PC-3 (cell line): ENCODE data around the gene CRTC2. TPM values are rescaled to one million over a fixed set of nuclear protein-coding genes. Genes with fewer than 3 reads are reported as not detected.
"Not testable (repeated sequence)": the region's sequence is repeated elsewhere in the genome, so short reads cannot be mapped to it uniquely, and the experiment has no call there.

Source experiments
- ATAC-seq: fragments of 200-7000 bp; cut with Tn5 transposase; 2 replicates; pipeline ENCODE4 v1.9.1; 2020; ENCODE audit warnings: mild to moderate bottlenecking, moderate library complexity
- BruUV-seq: library from RNA; stranded (reverse); fragments of 400-500 nt; replicated peaks from 2 replicates; lab custom pipeline; 2021; lab: Mats Ljungman, UMichigan
- CTCF ChIA-PET: fragments of 300-600 bp; sonication (Branson Sonifier 250); formaldehyde crosslinking; loops from one replicate; lab custom pipeline; 2022; ENCODE audit warnings: antibody characterized with exemption; lab: Charles Lee
- POLR2A ChIA-PET: fragments of 300-600 bp; sonication (Branson Sonifier 250); formaldehyde crosslinking; loops from one replicate; lab custom pipeline; 2022; ENCODE audit warnings: antibody characterized with exemption; ENCODE audit not compliant: unreplicated experiment; lab: Charles Lee
- DNase-seq: peaks from one replicate; pipeline ENCODE4 v3.0.0-alpha.2; 2015
- H2AFZ ChIP-seq: fragments of 300-600 bp; sonication (generic); 2 replicates; pipeline ENCODE4 v1.6.0; 2016; ENCODE audit warnings: antibody characterized with exemption, low read length
- H3F3A ChIP-seq: fragments of 300-600 bp; sonication (generic); one replicate; pipeline ENCODE4 v1.6.0; 2017; ENCODE audit warnings: antibody characterized with exemption, low read length, control low read depth, mild to moderate bottlenecking; ENCODE audit not compliant: unreplicated experiment
- H3K27ac ChIP-seq: fragments of 300-600 bp; sonication (generic); 2 replicates; pipeline ENCODE4 v1.5.1; 2016; ENCODE audit warnings: mild to moderate bottlenecking, low read length
- H3K27me3 ChIP-seq: fragments of 300-600 bp; sonication (generic); 2 replicates; pipeline ENCODE4 v1.6.1; 2016; ENCODE audit warnings: low read length, mixed read lengths
- H3K36me3 ChIP-seq: fragments of 300-600 bp; sonication (generic); 2 replicates; pipeline ENCODE4 v1.6.1; 2016; ENCODE audit warnings: low read depth, mixed run types, low read length, mixed read lengths
- H3K4me1 ChIP-seq: fragments of 300-600 bp; sonication (generic); 2 replicates; pipeline ENCODE4 v1.5.1; 2016; ENCODE audit warnings: low read length; ENCODE audit not compliant: insufficient read depth
- H3K4me2 ChIP-seq: fragments of 300-600 bp; sonication (generic); 2 replicates; pipeline ENCODE4 v1.6.0; 2016; ENCODE audit warnings: low read length
- H3K4me3 ChIP-seq: fragments of 300-600 bp; sonication (generic); 2 replicates; pipeline ENCODE4 v1.5.1; 2016; ENCODE audit warnings: mild to moderate bottlenecking, low read length, mixed read lengths
- H3K79me2 ChIP-seq: fragments of 300-600 bp; sonication (generic); 2 replicates; pipeline ENCODE4 v1.6.1; 2017; ENCODE audit warnings: low read length, mixed read lengths
- H3K9ac ChIP-seq: fragments of 300-600 bp; sonication (generic); 2 replicates; pipeline ENCODE4 v1.6.0; 2016; ENCODE audit warnings: mild to moderate bottlenecking, low read length
- H3K9me2 ChIP-seq: fragments of 300-600 bp; sonication (generic); replicated peaks from 2 replicates; pipeline ENCODE4 v1.6.1; 2016; ENCODE audit warnings: mixed run types, low read length, mixed read lengths
- H3K9me3 ChIP-seq: fragments of 300-600 bp; sonication (generic); 2 replicates; pipeline ENCODE4 v1.6.1; 2016; ENCODE audit warnings: low read length, mixed read lengths
- H4K20me1 ChIP-seq: fragments of 300-600 bp; sonication (generic); 2 replicates; pipeline ENCODE4 v1.6.1; 2016; ENCODE audit warnings: low read length, mixed read lengths
- EZH2 ChIP-seq: fragments of 300-600 bp; sonication (generic); IDR thresholded peaks from one replicate; pipeline ENCODE4 v1.6.1; 2017; ENCODE audit warnings: antibody characterized with exemption, mild to moderate bottlenecking, low read length; ENCODE audit not compliant: unreplicated experiment
- EZH2phosphoT487 ChIP-seq: fragments of 300-600 bp; sonication (generic); IDR thresholded peaks from 2 replicates; pipeline ENCODE4 v1.6.1; 2018; ENCODE audit warnings: mild to moderate bottlenecking, antibody characterized with exemption, low read length, borderline replicate concordance
- intact Hi-C: fragments of 100-400 bp; cut with micrococcal nuclease; formaldehyde crosslinking; loops from 2 replicates; pipeline ENCODE4 v1.9.0; 2023
- total RNA-seq: library from RNA; depleted of rRNA; stranded (reverse); fragments of >200 nt; gene quantifications from 2 replicates; pipeline ENCODE4 v1.2.3, GENCODE V29; 2014
- TF ChIP-seq, protein P1 (sequence below): fragments of 300-600 bp; sonication (generic); conservative IDR thresholded peaks from 2 replicates; pipeline ENCODE4 v1.5.1; 2017; ENCODE audit warnings: antibody characterized with exemption, low read depth, mild to moderate bottlenecking, low read length

The CRTC2 gene
- total RNA-seq, 1 experiment from 2014 or later = 21.0 TPM

DNA sequence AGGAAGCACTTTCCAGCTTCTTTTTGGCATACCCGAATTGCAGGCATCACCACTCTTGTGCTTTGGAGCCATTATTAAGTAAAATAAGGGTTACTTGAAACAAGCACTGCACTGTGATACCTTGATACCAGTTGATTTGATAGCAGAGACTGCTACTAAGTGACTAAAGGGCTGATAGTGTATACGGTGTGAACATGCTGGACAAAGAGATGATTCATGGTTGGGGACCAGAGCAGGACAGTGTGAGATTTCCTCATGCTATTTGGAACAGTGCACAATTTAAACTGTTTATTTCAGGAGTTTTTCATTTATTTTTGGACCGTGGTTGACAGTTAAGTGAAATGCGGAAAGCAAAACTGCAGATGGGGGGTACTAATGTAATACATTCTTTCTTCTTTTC is 42.0 kb upstream of the CRTC2 start:
- no peak overlapping the region for H3K27ac ChIP-seq
- ATAC-seq = peak; percentile 51; the same call in 1 of the 2 replicates

DNA sequence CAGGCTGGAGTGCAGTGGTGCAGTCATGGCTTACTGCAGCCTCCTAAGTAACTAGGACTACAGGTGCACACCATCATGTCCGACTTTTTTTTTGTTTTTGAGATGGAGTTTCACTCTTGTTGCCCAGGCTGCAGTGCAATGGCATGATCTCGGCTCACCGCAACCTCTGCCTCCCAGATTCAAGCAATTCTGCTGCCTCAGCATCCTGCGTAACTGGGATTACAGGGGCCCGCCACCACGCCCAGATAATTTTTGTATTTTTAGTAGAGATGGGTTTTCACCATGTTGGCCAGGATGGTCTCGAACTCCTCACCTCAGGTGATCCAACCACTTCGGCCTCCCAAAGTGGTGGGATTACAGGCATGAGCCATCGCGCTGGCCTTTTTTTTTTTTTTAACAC is 38.5 kb upstream of the CRTC2 start:
- H3K27ac ChIP-seq, H2AFZ ChIP-seq, H3K4me2 ChIP-seq, H3K4me1 ChIP-seq, intact Hi-C loops, H3K9me3 ChIP-seq, BruUV-seq, ATAC-seq, H3K9ac ChIP-seq, H3K4me3 ChIP-seq, DNase-seq, H3K27me3 ChIP-seq, POLR2A ChIA-PET, H4K20me1 ChIP-seq, CTCF ChIA-PET, H3F3A ChIP-seq, H3K9me2 ChIP-seq: not testable (repeated sequence)
- Histone ChIP-seq H3K79me2 (peaks cover 11% of the 10 kb centered on the region), H3K36me3 (peaks cover 18% of the 10 kb centered on the region)

More for the DNA sequence above, 42.0 kb upstream of the CRTC2 start:
- Histone ChIP-seq H3K9me2 (no peaks in the 10 kb centered on the region), H3K9me3 (no peaks in the 10 kb centered on the region), H2AFZ (no peak overlapping the region), H3K27me3 (no peaks in the 10 kb centered on the region), H3K79me2 (no peaks in the 10 kb centered on the region), H3K4me2 (no peak overlapping the region), H3K4me3 (no peak overlapping the region), H3F3A (no peaks in the 10 kb centered on the region), H4K20me1 (no peaks in the 10 kb centered on the region), H3K9ac (no peak overlapping the region), H3K36me3 (no peaks in the 10 kb centered on the region), H3K4me1 (no peaks in the 10 kb centered on the region)
- BruUV-seq = no TSS peak
- TF ChIP-seq, protein P1, sequence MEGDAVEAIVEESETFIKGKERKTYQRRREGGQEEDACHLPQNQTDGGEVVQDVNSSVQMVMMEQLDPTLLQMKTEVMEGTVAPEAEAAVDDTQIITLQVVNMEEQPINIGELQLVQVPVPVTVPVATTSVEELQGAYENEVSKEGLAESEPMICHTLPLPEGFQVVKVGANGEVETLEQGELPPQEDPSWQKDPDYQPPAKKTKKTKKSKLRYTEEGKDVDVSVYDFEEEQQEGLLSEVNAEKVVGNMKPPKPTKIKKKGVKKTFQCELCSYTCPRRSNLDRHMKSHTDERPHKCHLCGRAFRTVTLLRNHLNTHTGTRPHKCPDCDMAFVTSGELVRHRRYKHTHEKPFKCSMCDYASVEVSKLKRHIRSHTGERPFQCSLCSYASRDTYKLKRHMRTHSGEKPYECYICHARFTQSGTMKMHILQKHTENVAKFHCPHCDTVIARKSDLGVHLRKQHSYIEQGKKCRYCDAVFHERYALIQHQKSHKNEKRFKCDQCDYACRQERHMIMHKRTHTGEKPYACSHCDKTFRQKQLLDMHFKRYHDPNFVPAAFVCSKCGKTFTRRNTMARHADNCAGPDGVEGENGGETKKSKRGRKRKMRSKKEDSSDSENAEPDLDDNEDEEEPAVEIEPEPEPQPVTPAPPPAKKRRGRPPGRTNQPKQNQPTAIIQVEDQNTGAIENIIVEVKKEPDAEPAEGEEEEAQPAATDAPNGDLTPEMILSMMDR = no peak
- TF ChIP-seq EZH2 = no peak
- no peak for TF ChIP-seq EZH2phosphoT487
- POLR2A ChIA-PET = no interaction called here
- intact Hi-C loops = no loop called here
- no peak for DNase-seq
- CTCF ChIA-PET = no interaction called here

DNA sequence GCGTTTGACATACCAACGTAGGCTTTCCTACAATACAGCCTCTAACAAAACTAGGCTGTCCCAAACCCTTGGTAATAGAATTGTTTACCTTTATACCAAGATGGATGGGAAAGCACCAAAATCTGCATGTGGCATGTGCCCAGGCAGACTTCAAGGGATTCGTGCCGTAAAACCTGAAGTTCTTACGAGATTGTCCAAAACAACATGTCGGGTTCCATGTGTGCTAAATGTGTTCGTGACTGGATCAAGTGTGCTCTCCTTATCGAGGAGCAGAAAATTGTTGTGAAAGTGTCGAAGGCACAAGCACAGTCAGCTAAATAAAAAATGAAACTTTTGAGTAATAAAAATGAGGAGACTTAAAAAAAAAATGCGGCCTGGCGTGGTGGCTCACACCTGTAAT is 37.2 kb upstream of the CRTC2 start:
- POLR2A ChIA-PET = no interaction called here
- intact Hi-C loops = no loop called here
- H3K4me1 ChIP-seq = peaks cover 14% of the 10 kb centered on the region

DNA sequence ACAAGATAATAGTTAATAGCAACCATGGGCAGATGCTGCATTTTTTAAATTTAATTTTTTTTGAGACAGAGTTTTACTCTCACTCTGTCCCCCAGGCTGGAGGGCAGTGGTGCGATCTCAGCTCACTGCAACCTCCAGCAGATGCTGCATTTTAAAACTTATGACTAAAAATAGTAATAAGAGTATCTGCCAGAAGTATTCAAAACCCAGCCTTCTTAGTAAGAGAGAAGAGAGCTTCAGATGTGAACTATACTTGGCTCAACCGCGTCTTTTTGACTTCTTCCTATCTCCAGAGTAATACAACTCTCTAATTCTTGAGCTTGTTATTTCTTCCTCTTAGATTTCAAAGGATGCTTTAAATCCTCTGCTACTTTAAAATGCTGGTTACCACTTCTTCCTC is 36.8 kb upstream of the CRTC2 start:
- ChIA-PET CTCF (no interaction called here), POLR2A (interaction anchor here (0.6 kb wide), 1 partner anchor 226 kb away, joined by 4 read pairs; no protein-coding TSS in a partner anchor)
- H3K9ac ChIP-seq = no peak overlapping the region
- DNase-seq (no peak), ATAC-seq (no peak)
- intact Hi-C loops = no loop called here
- H3K27ac ChIP-seq = no peak overlapping the region
- H3K79me2 ChIP-seq = peaks cover 24% of the 10 kb centered on the region
- peaks cover 14% of the 10 kb centered on the region for H3F3A ChIP-seq
- no peak overlapping the region for H3K4me2 ChIP-seq
- no peaks in the 10 kb centered on the region for H3K27me3 ChIP-seq
- H3K4me3 ChIP-seq = no peak overlapping the region
- no peaks in the 10 kb centered on the region for H3K9me2 ChIP-seq
- no peak overlapping the region for H2AFZ ChIP-seq
- H3K36me3 ChIP-seq = peaks cover 27% of the 10 kb centered on the region
- no TSS peak for BruUV-seq
- TF ChIP-seq EZH2 = no peak
- peaks cover 17% of the 10 kb centered on the region for H4K20me1 ChIP-seq
- H3K4me1 ChIP-seq = peaks cover 14% of the 10 kb centered on the region
- no peaks in the 10 kb centered on the region for H3K9me3 ChIP-seq

More for the DNA sequence above, 37.2 kb upstream of the CRTC2 start:
- H3K9me3 ChIP-seq = no peaks in the 10 kb centered on the region
- no peaks in the 10 kb centered on the region for H3K9me2 ChIP-seq
- peaks cover 23% of the 10 kb centered on the region for H3K79me2 ChIP-seq
- TF ChIP-seq EZH2phosphoT487 = no peak
- ATAC-seq (no peak), DNase-seq (no peak)
- peaks cover 17% of the 10 kb centered on the region for H4K20me1 ChIP-seq
- H3K4me2 ChIP-seq = no peak overlapping the region
- H3K9ac ChIP-seq = no peak overlapping the region
- H3K27me3 ChIP-seq = no peaks in the 10 kb centered on the region
- H2AFZ ChIP-seq = no peak overlapping the region
- H3K27ac ChIP-seq = no peak overlapping the region
- H3K36me3 ChIP-seq = peaks cover 27% of the 10 kb centered on the region
- CTCF ChIA-PET = no interaction called here
- peaks cover 14% of the 10 kb centered on the region for H3F3A ChIP-seq
- H3K4me3 ChIP-seq = no peak overlapping the region
- no TSS peak for BruUV-seq
